Naive thymus-derived CD8-positive, alpha-beta T cell (primary cell): Measurements from ENCODE around the gene MRFAP1L1. TPM values are rescaled to one million over a fixed set of nuclear protein-coding genes. Genes with fewer than 3 reads are reported as not detected.
"Not testable (repeated sequence)": the region's sequence is repeated elsewhere in the genome, so short reads cannot be mapped to it uniquely, and the experiment has no call there.

Source experiments
- ATAC-seq, 2 donors: fragments of 150-1000 bp; cut with Tn5 transposase in 1 of 2; sonication (Bioruptor Pico), chemical (Tn5 transposase) in 1 of 2; 1 replicate in 1 of 2; 2 replicates in 1 of 2; pipeline ENCODE4 v1.10.0; 2021; ENCODE audit warnings: mild to moderate bottlenecking in 2 of 2, moderate library complexity in 2 of 2
- POLR2A ChIA-PET: fragments of 350-600 bp; sonication (Branson Sonifier 250); formaldehyde crosslinking; loops from one replicate; lab custom pipeline; 2021; ENCODE audit warnings: antibody characterized with exemption; lab: Charles Lee
- DNase-seq, 10 donors: peaks; one replicate each; pipeline versions ENCODE4 v3.0.0 to v3.0.0-alpha.2; 2020 to 2022
- H3K27ac Mint-ChIP-seq, 10 donors: one replicate each; pipeline ENCODE4 v1.8.0; 2020 to 2022; ENCODE audit warnings: mild to moderate bottlenecking in 10 of 10, mixed read lengths in 10 of 10, moderate library complexity in 4 of 10, inconsistent platforms in 1 of 10
- H3K27me3 Mint-ChIP-seq, 5 donors: one replicate each; pipeline ENCODE4 v1.8.0; 2021 to 2022; ENCODE audit warnings: mixed read lengths in 5 of 5
- H3K36me3 Mint-ChIP-seq, 3 donors: one replicate each; pipeline ENCODE4 v1.8.0; 2020 to 2022; ENCODE audit warnings: mixed read lengths in 3 of 3, mild to moderate bottlenecking in 2 of 3, inconsistent platforms in 1 of 3
- H3K4me1 Mint-ChIP-seq, 4 donors: one replicate each; pipeline ENCODE4 v1.8.0; 2021 to 2022; ENCODE audit warnings: mixed read lengths in 4 of 4
- H3K4me3 Mint-ChIP-seq, 10 donors: one replicate each; pipeline ENCODE4 v1.8.0; 2020 to 2022; ENCODE audit warnings: mild to moderate bottlenecking in 10 of 10, mixed read lengths in 10 of 10, moderate library complexity in 6 of 10, inconsistent platforms in 1 of 10
- H3K9me3 Mint-ChIP-seq, 9 donors: one replicate each; pipeline ENCODE4 v1.8.0; 2020 to 2022; ENCODE audit warnings: mixed read lengths in 9 of 9, mild to moderate bottlenecking in 3 of 9, inconsistent platforms in 1 of 9, moderate library complexity in 1 of 9
- polyA plus RNA-seq, 3 donors: library from polyadenylated mRNA; unstranded; fragments of 300-500 nt; fragmentation: Illumina TruSeq; gene quantifications; one replicate each; pipeline ENCODE4 v1.2.3, GENCODE V29; 2021
- total RNA-seq, 8 experiments: library from RNA in 2 of 8; stranded (reverse) in 2 of 8; gene quantifications; one replicate each; pipeline ENCODE4 v1.2.3 and lab custom pipeline; 2021 to 2026

MRFAP1L1 gene
- 100 to 1,000 TPM; 123 to 127 TPM for total RNA-seq
- polyA plus RNA-seq, result 100 to 1,000 TPM; 102 to 124 (median 105) TPM
- 47.9 to 215 (median 95.2) reads per million in 6 experiments for total RNA-seq (lab: John Stamatoyannopoulos, UW)

GRCh38 chr4:6709230-6710114 is at the start of gene MRFAP1L1:
Gene MRFAP1L1 (minus strand): TSS chr4:6709865. CDS start chr4:6709629, 236 bp downstream.
- POLR2A ChIA-PET, result interaction anchor here (0.6 to 17.4 kb wide), 18 partner anchors 9 to 370 kb away, joined by 3 to 437 read pairs (median 5); partner anchors contain the start of genes GRPEL1, MRFAP1 and S100P
- peaks cover 25 to 52% (median 31%) of the 10 kb centered on the region in 3 donors for H3K36me3 Mint-ChIP-seq
- H3K4me1 Mint-ChIP-seq, result peaks cover 37 to 71% (median 66%) of the 10 kb centered on the region in 4 donors
- H3K27me3 Mint-ChIP-seq, result no peaks in the 10 kb centered on the region
- peak within 1 kb of the TSS; percentile 95 to 100 (median 99) for H3K27ac Mint-ChIP-seq
- no peaks in the 10 kb centered on the region for H3K9me3 Mint-ChIP-seq
- peak; percentile 95 to 98 (median 97) for DNase-seq
- peak; percentile 82 to 87 for ATAC-seq
- peak within 1 kb of the TSS; percentile 97 to 100 (median 99) for H3K4me3 Mint-ChIP-seq

DNA sequence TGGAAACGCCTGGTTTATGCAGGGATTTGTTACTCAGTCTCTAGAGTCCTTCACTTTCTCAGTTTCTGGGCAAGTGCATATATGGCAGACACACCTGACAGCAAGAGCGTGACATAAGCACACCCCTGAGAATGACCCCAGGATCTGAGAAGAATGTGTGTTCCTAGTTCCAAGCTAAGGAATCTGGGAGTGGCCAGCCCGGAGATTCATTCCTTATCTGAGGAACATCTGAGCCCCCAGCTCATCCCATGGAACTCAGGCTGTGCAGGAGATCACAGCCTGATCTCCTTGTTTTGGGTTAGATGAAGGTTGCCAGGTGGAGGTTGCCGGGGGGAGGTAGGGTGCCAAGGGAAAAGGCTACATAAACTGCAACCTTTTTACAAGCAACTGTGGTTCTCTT is 49.1 kb upstream of the MRFAP1L1 start:
- DNase-seq (no peak), ATAC-seq (no peak)
- Mint-ChIP-seq H3K4me1 (peaks cover 8 to 24% (median 14%) of the 10 kb centered on the region in 4 donors), H3K27me3 (peaks cover 0 to 2% (median 0%) of the 10 kb centered on the region in 5 donors), H3K4me3 (no peak overlapping the region), H3K9me3 (no peaks in the 10 kb centered on the region), H3K36me3 (no peaks in the 10 kb centered on the region), H3K27ac (no peak overlapping the region)
- POLR2A ChIA-PET, result interaction anchor here (0.7 to 1.1 kb wide), 2 partner anchors 10 to 86 kb away, joined by 3 read pairs; no protein-coding TSS in a partner anchor

DNA sequence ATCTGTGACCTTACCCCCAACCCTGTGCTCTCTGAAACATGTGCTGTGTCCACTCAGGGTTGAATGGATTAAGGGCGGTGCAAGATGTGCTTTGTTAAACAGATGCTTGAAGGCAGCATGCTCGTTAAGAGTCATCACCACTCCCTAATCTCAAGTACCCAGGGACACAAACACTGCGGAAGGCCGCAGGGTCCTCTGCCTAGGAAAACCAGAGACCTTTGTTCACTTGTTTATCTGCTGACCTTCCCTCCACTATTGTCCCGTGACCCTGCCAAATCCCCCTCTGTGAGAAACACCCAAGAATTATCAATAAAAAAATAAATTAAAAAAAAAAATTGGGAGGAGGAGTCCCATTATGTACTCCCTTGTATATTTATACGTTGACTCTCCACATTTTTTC is 46.7 kb upstream of the MRFAP1L1 start:
- H3K9me3 Mint-ChIP-seq, H3K36me3 Mint-ChIP-seq, H3K27ac Mint-ChIP-seq, H3K27me3 Mint-ChIP-seq, H3K4me3 Mint-ChIP-seq, DNase-seq, ATAC-seq: not testable (repeated sequence)
- H3K4me1 Mint-ChIP-seq, result peaks cover 8 to 22% (median 14%) of the 10 kb centered on the region in 4 donors
- POLR2A ChIA-PET, result interaction anchor here (0.9 kb wide), 1 partner anchor 12 kb away, joined by 4 read pairs; no protein-coding TSS in a partner anchor

GRCh38 chr4:6755088-6755753 is 45.6 kb upstream of the MRFAP1L1 start:
- DNase-seq (no peak), ATAC-seq (no peak)
- POLR2A ChIA-PET, result no interaction called here
- Mint-ChIP-seq H3K4me1 (peaks cover 4 to 20% (median 10%) of the 10 kb centered on the region in 4 donors), H3K9me3 (no peaks in the 10 kb centered on the region), H3K36me3 (no peaks in the 10 kb centered on the region), H3K4me3 (no peak overlapping the region), H3K27me3 (no peaks in the 10 kb centered on the region), H3K27ac (peak overlapping the region in 1 of 10 donors; percentile 49)

GRCh38 chr4:6754481-6755087 is 44.9 kb upstream of the MRFAP1L1 start:
- Mint-ChIP-seq H3K9me3 (no peaks in the 10 kb centered on the region), H3K4me1 (peaks cover 4 to 20% (median 11%) of the 10 kb centered on the region in 4 donors), H3K4me3 (no peak overlapping the region), H3K36me3 (no peaks in the 10 kb centered on the region), H3K27me3 (no peaks in the 10 kb centered on the region), H3K27ac (peak overlapping the region in 1 of 10 donors; percentile 67)
- no peak for ATAC-seq
- POLR2A ChIA-PET, result no interaction called here
- DNase-seq, result no peak

GRCh38 chr4:6753891-6754290 is 44.2 kb upstream of the MRFAP1L1 start:
- H3K4me1 Mint-ChIP-seq, result peaks cover 4 to 20% (median 12%) of the 10 kb centered on the region in 4 donors
- H3K27ac Mint-ChIP-seq, result no peak overlapping the region
- H3K27me3 Mint-ChIP-seq, result no peaks in the 10 kb centered on the region
- H3K9me3 Mint-ChIP-seq, result no peaks in the 10 kb centered on the region
- no peaks in the 10 kb centered on the region for H3K36me3 Mint-ChIP-seq
- ATAC-seq, result no peak
- POLR2A ChIA-PET, result interaction anchor here (0.8 kb wide), 1 partner anchor 80 kb away, joined by 4 read pairs; a partner anchor contains a TSS
- DNase-seq, result no peak
- no peak overlapping the region for H3K4me3 Mint-ChIP-seq

GRCh38 chr4:6753103-6753560 is 43.5 kb upstream of the MRFAP1L1 start:
- Mint-ChIP-seq H3K9me3 (no peaks in the 10 kb centered on the region), H3K27ac (no peak overlapping the region), H3K4me3 (no peak overlapping the region), H3K4me1 (peaks cover 4 to 18% (median 12%) of the 10 kb centered on the region in 4 donors), H3K27me3 (no peaks in the 10 kb centered on the region), H3K36me3 (no peaks in the 10 kb centered on the region)
- ATAC-seq, result no peak
- POLR2A ChIA-PET, result interaction anchor here (0.8 to 1.7 kb wide), 2 partner anchors 35 to 80 kb away, joined by 3 to 4 read pairs; a partner anchor contains a TSS
- DNase-seq, result no peak

GRCh38 chr4:6752486-6752829 is 42.8 kb upstream of the MRFAP1L1 start:
- POLR2A ChIA-PET, result interaction anchor here (1.7 kb wide), 1 partner anchor 35 kb away, joined by 3 read pairs; no protein-coding TSS in a partner anchor
- Mint-ChIP-seq H3K27ac (peak overlapping the region in 3 of 10 donors; percentile 83 to 90 (median 87)), H3K4me3 (no peak overlapping the region), H3K4me1 (peaks cover 4 to 18% (median 12%) of the 10 kb centered on the region in 4 donors), H3K9me3 (no peaks in the 10 kb centered on the region), H3K27me3 (no peaks in the 10 kb centered on the region), H3K36me3 (no peaks in the 10 kb centered on the region)
- DNase-seq (no peak), ATAC-seq (no peak)

GRCh38 chr4:6751611-6752485 is 42.2 kb upstream of the MRFAP1L1 start:
- ATAC-seq (peak in 1 of 2 donors; percentile 58), DNase-seq (no peak)
- Mint-ChIP-seq H3K4me1 (peaks cover 4 to 20% (median 12%) of the 10 kb centered on the region in 4 donors), H3K36me3 (no peaks in the 10 kb centered on the region), H3K4me3 (peak overlapping the region; percentile 60 to 82 (median 75)), H3K9me3 (no peaks in the 10 kb centered on the region), H3K27ac (peak overlapping the region; percentile 45 to 93 (median 88)), H3K27me3 (no peaks in the 10 kb centered on the region)
- POLR2A ChIA-PET, result interaction anchor here (1.1 to 1.7 kb wide), 3 partner anchors 16 to 34 kb away, joined by 3 to 4 read pairs (median 3); no protein-coding TSS in a partner anchor

DNA sequence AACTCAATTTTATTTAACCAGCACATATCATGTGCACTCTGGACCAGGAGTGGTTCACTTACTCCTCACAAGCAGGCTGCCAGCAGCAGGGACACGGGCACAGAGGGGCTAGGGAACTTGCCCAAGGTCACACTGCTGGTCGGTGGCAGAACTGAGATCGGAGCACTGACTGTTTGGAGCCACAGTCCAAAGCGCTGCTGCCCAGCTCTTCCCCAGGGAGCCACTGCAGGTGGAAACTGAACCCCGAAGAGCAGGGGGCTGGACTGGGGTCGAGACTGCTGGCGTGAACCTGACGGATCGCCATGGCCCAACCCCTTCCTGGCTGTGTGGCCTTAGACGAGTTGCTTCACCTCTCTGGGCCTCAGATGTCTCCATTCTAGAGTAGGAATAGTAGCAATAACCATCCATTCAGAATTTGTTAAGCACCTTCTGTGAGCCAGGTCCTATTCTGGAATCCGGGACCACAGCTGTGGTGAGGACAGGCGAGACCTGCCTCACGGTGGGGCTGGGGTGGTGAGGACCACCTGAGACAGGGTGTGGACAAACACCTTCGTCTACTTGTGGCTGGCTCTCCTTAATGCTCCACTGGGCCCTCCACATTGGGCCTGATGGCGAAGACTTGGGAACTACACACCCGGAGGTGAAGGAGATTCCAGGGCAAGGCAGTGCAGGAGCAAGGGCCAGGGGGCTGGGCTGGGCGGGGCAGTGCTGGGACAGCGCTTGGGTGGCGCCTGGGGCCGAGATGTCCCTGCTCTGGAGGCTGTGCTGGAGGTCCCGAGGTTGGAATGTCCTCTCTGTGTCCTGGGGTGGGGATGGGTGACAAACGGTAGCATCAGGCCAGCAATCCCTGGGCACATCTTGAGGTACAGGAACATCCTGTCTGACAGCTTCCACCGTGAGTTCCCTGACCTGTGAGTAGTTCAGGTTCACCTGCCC is 40.9 kb upstream of the MRFAP1L1 start:
- no peaks in the 10 kb centered on the region for H3K9me3 Mint-ChIP-seq
- DNase-seq (no peak), ATAC-seq (no peak)
- H3K27ac Mint-ChIP-seq, result peak overlapping the region in 7 of 10 donors; percentile 29 to 87 (median 43)
- POLR2A ChIA-PET, result interaction anchor here (1.2 kb wide), 1 partner anchor 25 kb away, joined by 4 read pairs; no protein-coding TSS in a partner anchor
- peaks cover 4 to 22% (median 12%) of the 10 kb centered on the region in 4 donors for H3K4me1 Mint-ChIP-seq
- H3K27me3 Mint-ChIP-seq, result no peaks in the 10 kb centered on the region
- H3K4me3 Mint-ChIP-seq, result peak overlapping the region in 5 of 10 donors; percentile 6 to 62 (median 22)
- no peaks in the 10 kb centered on the region for H3K36me3 Mint-ChIP-seq
